GM18520 (cell line): ENCODE results near the gene VPS52.
"Not testable (repeated sequence)": the region's sequence is repeated elsewhere in the genome, so short reads cannot be mapped to it uniquely, and the experiment has no call there.

ENCODE experiments used
- ATAC-seq: cut with Tn5 transposase; IDR thresholded peaks from one replicate; pipeline ENCODE4 v1.9.1; 2021; ENCODE audit not compliant: unreplicated experiment

Gene VPS52

DNA sequence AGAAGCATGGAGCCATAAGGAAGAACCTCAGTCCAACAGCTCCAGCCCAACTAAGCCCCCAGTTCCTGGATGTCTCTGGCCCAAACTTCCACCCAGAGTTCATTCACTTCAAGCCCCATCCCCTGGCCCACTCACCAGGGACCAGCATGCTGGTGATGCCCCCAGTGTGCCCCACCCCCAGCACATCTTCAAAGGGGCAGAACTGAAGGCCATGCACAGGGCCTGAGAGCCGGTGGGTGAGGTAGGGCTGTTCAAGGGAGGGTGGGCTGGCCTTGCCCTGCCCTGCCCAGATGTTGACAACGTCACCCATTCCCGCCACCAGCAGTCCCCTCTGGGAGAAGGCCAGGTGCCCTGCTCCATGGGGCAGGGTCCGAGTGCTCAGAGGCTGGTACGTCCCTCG lies 8.9 kb upstream of the VPS52 start:
- no peak for ATAC-seq

GRCh38 chr6:33279971-33280511 lies 8.4 kb upstream of the VPS52 start:
- ATAC-seq, result no peak

- no peak for ATAC-seq
These were observed 7.6 kb upstream of the VPS52 start for GRCh38 chr6:33279257-33279695.

DNA sequence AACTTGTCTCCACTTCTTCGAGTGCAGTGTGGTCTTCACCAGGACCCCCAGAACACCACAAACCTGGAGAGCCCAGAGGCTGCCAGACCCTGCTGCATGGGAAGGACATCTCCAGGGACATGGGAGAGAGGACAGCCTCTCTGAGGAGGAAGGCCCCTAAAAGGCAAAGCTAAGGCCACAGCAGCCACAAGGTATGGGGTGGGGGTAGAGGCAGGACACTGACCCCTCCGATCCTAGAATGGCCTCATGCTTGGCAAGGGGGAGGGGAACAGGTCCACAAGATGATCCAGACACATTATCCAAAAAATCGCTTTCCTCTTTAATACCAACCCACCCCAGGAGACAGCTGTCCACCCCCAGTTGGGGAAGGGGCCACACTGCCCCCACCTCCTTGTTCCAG lies 7.1 kb upstream of the VPS52 start:
- no peak for ATAC-seq

DNA sequence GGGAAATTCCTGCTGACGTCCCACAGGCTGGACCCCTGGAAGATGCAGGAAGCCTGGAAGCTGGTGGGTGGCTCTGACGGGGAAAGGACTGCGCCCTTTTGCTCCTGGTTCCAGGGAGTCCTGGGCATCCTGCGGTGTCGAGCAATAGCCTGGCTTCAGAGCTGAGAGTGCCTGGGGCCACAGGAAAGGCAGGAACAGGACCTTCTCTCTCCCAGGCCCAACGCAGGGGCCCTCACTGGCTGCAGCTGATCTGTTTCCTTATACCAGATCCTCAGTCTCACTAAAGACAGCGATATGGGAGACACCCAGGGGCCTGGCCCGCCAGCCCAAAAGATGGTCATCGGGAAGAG lies 6.7 kb upstream of the VPS52 start:
- no peak for ATAC-seq

- ATAC-seq, result peak; percentile 10
These were observed 6.2 kb upstream of the VPS52 start for GRCh38 chr6:33277663-33278391.

- ATAC-seq, result peak; percentile 42
These were observed 5.4 kb upstream of the VPS52 start, which contains the start of gene B3GALT4 for GRCh38 chr6:33276864-33277662. B3GALT4 (plus strand) TSS chr6:33277123; CDS start chr6:33277420, 297 bp downstream.

DNA sequence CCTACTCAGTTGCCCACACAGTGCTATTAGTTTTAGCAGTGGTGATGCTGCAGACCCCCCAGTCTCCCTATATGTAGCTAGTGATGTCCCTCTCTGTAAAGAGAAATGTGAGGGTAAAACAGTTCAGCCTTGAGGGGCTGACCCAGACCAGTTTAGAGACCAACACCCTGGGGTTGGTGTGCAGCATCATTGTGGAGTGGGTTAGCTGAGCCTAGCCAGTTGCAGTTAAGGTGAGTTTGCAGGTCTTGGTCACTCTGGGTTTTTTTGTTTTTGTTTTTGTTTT lies 4.8 kb upstream of the VPS52 start:
- ATAC-seq, result no peak

GRCh38 chr6:33275795-33276580 lies 4.3 kb upstream of the VPS52 start:
- ATAC-seq, result not testable (repeated sequence)

DNA sequence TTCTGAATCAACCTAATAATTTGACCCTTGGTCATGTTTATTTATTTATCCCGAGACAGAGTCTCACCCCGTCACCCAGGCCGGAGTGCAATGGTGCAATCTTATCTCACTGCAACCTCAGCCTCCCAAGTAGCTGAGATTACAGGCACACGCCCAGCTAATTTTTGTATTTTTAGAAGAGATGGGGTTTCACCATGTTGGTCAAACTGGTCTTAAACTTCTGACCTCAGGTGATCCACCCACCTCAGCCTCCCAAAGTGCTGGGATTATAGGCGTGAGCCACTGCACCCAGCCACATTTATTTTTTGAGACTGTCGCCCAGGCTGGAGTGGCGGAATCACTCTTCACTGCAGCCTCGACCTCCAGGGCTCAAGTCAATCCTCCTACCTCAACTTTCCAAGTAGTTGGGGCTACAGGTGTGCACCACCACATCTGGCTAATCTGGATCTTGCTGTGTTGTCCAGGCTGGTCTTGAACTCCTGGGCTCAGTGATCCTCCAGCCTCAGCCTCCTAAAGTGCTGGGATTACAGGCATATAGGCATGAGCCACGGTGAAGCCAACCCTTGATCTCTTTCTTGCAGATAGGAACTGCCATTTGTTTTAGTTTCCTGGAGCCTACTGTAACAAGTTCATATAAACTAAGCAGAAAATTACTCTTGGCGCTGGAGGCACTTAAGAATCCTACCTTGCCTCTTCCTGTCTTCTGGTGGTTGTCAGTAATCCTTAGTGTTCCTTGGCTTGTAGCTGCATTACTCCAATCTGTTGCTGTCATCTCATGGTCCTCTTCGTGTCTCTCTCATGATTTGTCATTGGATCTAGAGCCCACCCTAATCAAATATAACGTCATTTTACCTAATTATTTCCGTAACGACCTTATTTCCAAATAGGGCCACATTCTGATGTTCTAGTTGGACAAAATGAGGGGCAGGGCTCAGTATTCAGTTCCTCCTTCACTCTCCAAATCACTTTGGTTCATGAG lies 2.5 kb upstream of the VPS52 start:
- ATAC-seq, result no peak

- no peak for ATAC-seq
These were observed 1.6 kb upstream of the VPS52 start for GRCh38 chr6:33273129-33273923.

DNA sequence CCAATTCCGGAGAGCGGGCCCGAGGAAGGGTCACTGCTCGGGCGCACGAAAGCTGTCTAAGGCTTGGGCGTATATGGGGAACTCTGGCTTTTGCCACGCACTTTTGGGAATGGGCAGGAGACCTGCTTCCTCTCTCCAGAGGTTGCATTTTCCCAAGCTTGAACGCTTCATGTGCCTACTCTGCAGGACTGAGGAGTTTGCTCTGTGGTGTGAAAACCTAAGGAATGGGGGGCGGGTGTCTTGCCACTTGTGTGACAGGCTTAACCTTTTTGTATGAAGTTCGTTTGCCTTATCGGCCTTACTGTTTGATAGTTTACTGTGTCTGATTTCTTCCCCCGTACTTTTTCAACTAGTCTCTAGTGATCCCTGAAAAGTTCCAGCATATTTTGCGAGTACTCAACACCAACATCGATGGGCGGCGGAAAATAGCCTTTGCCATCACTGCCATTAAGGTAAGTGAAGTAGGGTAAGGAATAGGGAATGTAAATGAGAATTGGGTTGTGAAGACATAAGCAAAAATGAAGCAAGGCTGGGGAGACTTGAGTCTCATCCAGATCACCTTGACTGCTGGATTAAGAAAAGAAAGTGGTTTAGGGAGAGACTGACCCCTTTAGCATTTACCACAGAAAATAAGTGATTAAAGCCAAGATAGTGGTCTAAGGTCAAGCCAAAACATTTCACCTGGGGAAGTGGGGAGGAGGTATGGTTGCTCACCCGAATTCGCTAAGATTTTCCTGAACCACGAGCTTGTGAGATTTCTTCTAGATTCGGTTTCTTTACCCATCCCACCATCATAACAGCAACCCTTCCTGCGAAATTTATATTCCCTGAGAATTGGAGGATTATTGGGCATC lies 826 bp upstream of the VPS52 start:
- ATAC-seq, result no peak

DNA sequence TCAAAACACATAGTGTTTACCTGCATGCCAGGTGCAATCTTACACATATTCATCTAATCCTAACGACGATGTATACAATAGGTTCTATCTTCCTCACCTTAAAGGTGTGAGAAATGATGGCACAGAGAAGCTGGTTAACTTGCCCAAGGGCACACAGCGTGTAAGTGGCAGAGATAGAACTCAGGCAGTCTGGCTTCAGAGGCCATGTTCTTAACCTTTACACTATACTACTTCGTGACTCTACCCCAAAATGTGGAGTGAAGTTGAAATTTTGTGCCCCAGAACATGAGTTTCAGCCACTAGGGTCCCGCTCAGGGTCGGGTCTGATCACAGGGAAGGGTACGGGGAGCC lies 584 bp downstream of the VPS52 start:
- ATAC-seq, result no peak

GRCh38 chr6:33264015-33264414 lies 7.7 kb downstream of the VPS52 start:
- ATAC-seq, result no peak

GRCh38 chr6:33262490-33262889 lies 9.2 kb downstream of the VPS52 start:
- ATAC-seq, result not testable (repeated sequence)

GRCh38 chr6:33259032-33259431 lies 12.6 kb downstream of the VPS52 start:
- ATAC-seq, result no peak

- ATAC-seq, result no peak
These were observed 17.1 kb downstream of the VPS52 start for GRCh38 chr6:33254591-33254990.

DNA sequence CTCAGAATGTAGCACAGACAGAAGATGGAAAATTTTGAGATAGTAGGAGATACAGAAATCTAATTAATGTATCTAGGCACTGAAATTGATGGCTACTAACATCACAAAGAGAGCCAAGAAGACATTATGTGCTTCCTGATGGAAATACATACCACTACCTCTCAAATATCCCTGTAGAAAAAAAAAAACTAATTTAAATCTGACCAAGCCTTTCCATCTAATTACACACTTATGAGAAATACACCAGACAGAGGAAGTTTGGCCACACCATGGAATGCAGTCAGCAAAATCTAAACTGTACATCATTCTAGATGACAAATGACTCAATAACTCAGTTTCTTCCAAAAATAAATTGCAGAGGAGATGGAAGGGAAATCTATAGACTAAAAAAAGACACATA lies 18.9 kb downstream of the VPS52 start:
- no peak for ATAC-seq
